DND-41 (cell line): Measurements from ENCODE around the gene NAT9.

Experiments
- ATAC-seq: fragments of 200-7000 bp; cut with Tn5 transposase; 3 replicates; pipeline ENCODE4 v1.9.1; 2021; ENCODE audit warnings: low read depth; ENCODE audit not compliant: insufficient read depth
- DNase-seq: peaks from one replicate; pipeline ENCODE4 v3.0.0-alpha.2; 2020
- H2AFZ ChIP-seq: 2 replicates; pipeline ENCODE4 v1.6.0; 2012; ENCODE audit warnings: low read depth, low read length
- H3K27ac ChIP-seq: 2 replicates; pipeline ENCODE4 v1.5.1; 2012; ENCODE audit warnings: low read length, inconsistent platforms
- H3K27me3 ChIP-seq: fragments of 200-600 bp; sonication (generic); 2 replicates; pipeline ENCODE4 v1.6.0; 2012; ENCODE audit warnings: low read length, mild to moderate bottlenecking, inconsistent platforms; ENCODE audit not compliant: insufficient read depth, poor library complexity
- H3K36me3 ChIP-seq: 2 replicates; pipeline ENCODE4 v1.5.1; 2012; ENCODE audit warnings: low read length, inconsistent platforms; ENCODE audit not compliant: insufficient read depth
- H3K4me1 ChIP-seq: 2 replicates; pipeline ENCODE4 v1.5.1; 2012; ENCODE audit warnings: mild to moderate bottlenecking, low read length; ENCODE audit not compliant: insufficient read depth
- H3K4me2 ChIP-seq: 2 replicates; pipeline ENCODE4 v1.6.0; 2012; ENCODE audit warnings: mild to moderate bottlenecking, moderate library complexity, low read length, inconsistent platforms; ENCODE audit not compliant: insufficient read depth
- H3K4me3 ChIP-seq, 2 experiments: fragments of 200-600 bp in 1 of 2; shearing (Covaris generic) in 1 of 2; 2 replicates each; pipeline ENCODE4 v1.5.1; 2012 to 2016; ENCODE audit warnings: inconsistent platforms in 2 of 2, low read length in 2 of 2, mild to moderate bottlenecking in 2 of 2, low read depth in 1 of 2, moderate library complexity in 1 of 2
- H3K79me2 ChIP-seq: 2 replicates; pipeline ENCODE4 v1.6.0; 2012; ENCODE audit warnings: low read length, inconsistent platforms; ENCODE audit not compliant: insufficient read depth
- H3K9ac ChIP-seq: 2 replicates; pipeline ENCODE4 v1.6.0; 2012; ENCODE audit warnings: low read depth, mild to moderate bottlenecking, inconsistent platforms, low read length, moderate library complexity
- H3K9me3 ChIP-seq: 2 replicates; pipeline ENCODE4 v1.5.1; 2012; ENCODE audit warnings: low read length, moderate library complexity, mild to moderate bottlenecking, inconsistent platforms; ENCODE audit not compliant: insufficient read depth, severe bottlenecking
- H4K20me1 ChIP-seq: 2 replicates; pipeline ENCODE4 v1.6.0; 2012; ENCODE audit warnings: low read length; ENCODE audit not compliant: insufficient read depth
- EZH2 ChIP-seq: IDR thresholded peaks from 3 replicates; pipeline ENCODE4 v1.6.1; 2012; ENCODE audit warnings: borderline replicate concordance, low read depth, mild to moderate bottlenecking, moderate library complexity, low read length, inconsistent platforms; ENCODE audit not compliant: severe bottlenecking
- TF ChIP-seq, protein P1 (sequence below): IDR thresholded peaks from 2 replicates; pipeline ENCODE4 v1.5.1; 2012; ENCODE audit warnings: borderline replicate concordance, low read length, moderate library complexity, mild to moderate bottlenecking; ENCODE audit not compliant: poor library complexity, severe bottlenecking; ENCODE audit errors: extremely low read depth

NAT9 gene, protein sequence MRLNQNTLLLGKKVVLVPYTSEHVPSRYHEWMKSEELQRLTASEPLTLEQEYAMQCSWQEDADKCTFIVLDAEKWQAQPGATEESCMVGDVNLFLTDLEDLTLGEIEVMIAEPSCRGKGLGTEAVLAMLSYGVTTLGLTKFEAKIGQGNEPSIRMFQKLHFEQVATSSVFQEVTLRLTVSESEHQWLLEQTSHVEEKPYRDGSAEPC

DNA sequence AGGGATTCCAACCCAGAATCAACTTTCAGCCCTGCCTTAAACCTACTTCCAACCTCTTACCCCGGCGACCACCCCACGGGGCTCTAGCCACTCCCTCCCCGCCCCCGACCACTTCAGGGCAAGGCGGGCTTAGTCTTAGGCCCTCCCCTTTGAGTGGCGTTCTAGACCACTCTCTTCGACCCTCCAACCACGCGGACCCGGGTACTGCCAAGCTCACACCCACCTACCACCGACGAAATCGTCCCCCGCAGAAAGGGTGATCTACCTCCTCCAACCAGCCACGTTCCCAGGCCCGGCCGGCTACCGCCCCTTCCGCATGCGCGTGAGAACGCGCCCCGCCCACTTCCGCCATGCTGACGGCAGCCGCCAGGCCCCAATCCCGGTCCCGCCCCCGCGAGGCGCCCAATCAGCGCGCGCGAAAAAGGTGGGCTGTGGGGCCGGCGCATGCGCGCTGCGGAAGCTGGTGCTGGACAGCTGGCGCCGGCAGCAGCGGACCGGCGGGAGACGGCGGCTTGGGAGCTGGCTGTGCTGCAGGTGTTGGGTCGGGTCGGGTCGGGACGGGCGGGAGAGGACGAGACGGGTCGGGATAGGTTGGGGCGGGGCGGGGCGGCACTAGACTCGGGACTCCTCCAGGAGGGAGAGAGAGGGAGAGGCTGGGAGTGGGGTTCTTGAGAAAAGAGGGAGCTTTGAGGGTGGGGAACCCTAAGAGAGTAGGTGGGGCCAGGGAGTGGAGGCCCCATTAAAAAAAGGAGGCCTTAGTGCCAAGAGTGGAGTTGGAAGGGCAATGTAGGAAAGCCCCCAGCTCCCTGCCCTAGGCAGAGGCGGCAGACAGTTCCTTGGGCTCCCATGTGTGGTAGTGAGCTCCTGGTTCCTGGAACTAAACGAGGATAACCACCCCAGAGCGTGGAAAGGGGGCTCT is at the start of gene NAT9:
TSS of gene NAT9 (minus strand) at position 302 of the 919 bp plus-strand sequence. CDS start 647 bp downstream, outside the sequence.
- Histone ChIP-seq H3K9me3 (no peaks in the 10 kb centered on the region), H3K79me2 (peaks cover 47% of the 10 kb centered on the region), H2AFZ (peak within 1 kb of the TSS; percentile 86), H3K4me2 (peak within 1 kb of the TSS; percentile 100), H3K36me3 (peaks cover 36% of the 10 kb centered on the region), H3K4me3 (peak within 1 kb of the TSS; percentile 87 to 90), H3K27me3 (no peaks in the 10 kb centered on the region), H3K9ac (peak within 1 kb of the TSS; percentile 81), H3K27ac (peak within 1 kb of the TSS; percentile 87), H3K4me1 (peaks cover 23% of the 10 kb centered on the region), H4K20me1 (peaks cover 32% of the 10 kb centered on the region; the same call in 1 of the 2 replicates)
- TF ChIP-seq, protein P1, sequence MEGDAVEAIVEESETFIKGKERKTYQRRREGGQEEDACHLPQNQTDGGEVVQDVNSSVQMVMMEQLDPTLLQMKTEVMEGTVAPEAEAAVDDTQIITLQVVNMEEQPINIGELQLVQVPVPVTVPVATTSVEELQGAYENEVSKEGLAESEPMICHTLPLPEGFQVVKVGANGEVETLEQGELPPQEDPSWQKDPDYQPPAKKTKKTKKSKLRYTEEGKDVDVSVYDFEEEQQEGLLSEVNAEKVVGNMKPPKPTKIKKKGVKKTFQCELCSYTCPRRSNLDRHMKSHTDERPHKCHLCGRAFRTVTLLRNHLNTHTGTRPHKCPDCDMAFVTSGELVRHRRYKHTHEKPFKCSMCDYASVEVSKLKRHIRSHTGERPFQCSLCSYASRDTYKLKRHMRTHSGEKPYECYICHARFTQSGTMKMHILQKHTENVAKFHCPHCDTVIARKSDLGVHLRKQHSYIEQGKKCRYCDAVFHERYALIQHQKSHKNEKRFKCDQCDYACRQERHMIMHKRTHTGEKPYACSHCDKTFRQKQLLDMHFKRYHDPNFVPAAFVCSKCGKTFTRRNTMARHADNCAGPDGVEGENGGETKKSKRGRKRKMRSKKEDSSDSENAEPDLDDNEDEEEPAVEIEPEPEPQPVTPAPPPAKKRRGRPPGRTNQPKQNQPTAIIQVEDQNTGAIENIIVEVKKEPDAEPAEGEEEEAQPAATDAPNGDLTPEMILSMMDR = no peak
- no peak for TF ChIP-seq EZH2
- peak; percentile 86 for ATAC-seq
- DNase-seq = peak; percentile 98

GRCh38 chr17:74824961-74825627 is 48.9 kb upstream of the NAT9 start:
- Histone ChIP-seq H3K79me2 (no peaks in the 10 kb centered on the region), H2AFZ (no peak overlapping the region), H3K36me3 (peaks cover 11% of the 10 kb centered on the region), H3K9ac (no peak overlapping the region), H4K20me1 (no peaks in the 10 kb centered on the region), H3K27ac (no peak overlapping the region), H3K27me3 (no peaks in the 10 kb centered on the region), H3K9me3 (no peaks in the 10 kb centered on the region), H3K4me3 (no peak overlapping the region), H3K4me2 (no peak overlapping the region), H3K4me1 (no peaks in the 10 kb centered on the region)
- ATAC-seq (no peak), DNase-seq (no peak)
- TF ChIP-seq, protein P1 = no peak
- no peak for TF ChIP-seq EZH2

DNA sequence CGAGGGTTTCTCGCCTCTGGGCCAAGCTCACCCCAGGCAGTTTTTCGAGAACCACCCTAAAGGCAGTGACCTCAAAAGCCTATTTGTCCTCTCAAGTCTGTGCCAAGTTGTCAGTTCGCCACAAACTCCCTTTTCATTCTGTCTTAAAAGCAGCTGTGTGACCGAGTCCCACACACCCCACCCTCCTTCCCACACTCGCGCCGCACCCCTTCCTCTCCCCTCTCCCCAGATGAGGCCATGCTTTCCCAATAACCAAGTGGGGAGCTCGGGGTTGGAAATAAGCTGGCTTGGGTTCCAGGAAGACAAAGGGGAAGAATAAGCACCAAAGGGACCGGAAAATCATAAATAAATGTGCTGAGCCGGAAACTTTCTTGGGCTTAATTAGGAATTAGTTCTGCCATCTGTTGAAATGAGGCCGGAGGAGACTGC is 46.8 kb upstream of the NAT9 start:
- H3K79me2 ChIP-seq = no peaks in the 10 kb centered on the region
- H3K27ac ChIP-seq = no peak overlapping the region
- no peaks in the 10 kb centered on the region for H3K27me3 ChIP-seq
- no peak overlapping the region for H3K4me3 ChIP-seq
- DNase-seq (no peak), ATAC-seq (no peak)
- H3K9ac ChIP-seq = no peak overlapping the region
- H3K4me1 ChIP-seq = no peaks in the 10 kb centered on the region
- no peak for TF ChIP-seq EZH2
- TF ChIP-seq, protein P1 = no peak
- H4K20me1 ChIP-seq = no peaks in the 10 kb centered on the region
- H2AFZ ChIP-seq = no peak overlapping the region
- H3K36me3 ChIP-seq = peaks cover 17% of the 10 kb centered on the region
- no peaks in the 10 kb centered on the region for H3K9me3 ChIP-seq
- no peak overlapping the region for H3K4me2 ChIP-seq
